IMR-90 (cell line): ENCODE data around the gene POLR2E. TPM values are rescaled to one million over a fixed set of nuclear protein-coding genes. Genes with fewer than 3 reads are reported as not detected.

ENCODE experiments used
- ATAC-seq: fragments of 200-7000 bp; cut with Tn5 transposase; 2 replicates; pipeline ENCODE4 v1.9.1; 2020; ENCODE audit warnings: low read depth, mild to moderate bottlenecking, moderate library complexity
- BruUV-seq: library from RNA; stranded (reverse); fragments of 400-500 nt; replicated peaks from 2 replicates; lab custom pipeline; 2021; lab: Mats Ljungman, UMichigan
- CTCF ChIA-PET: fragments of 300-600 bp; formaldehyde crosslinking; extraction: SDS; loops from one replicate; lab custom pipeline; 2021; ENCODE audit warnings: antibody characterized with exemption; lab: Yijun Ruan, JAX
- POLR2A ChIA-PET: fragments of 300-600 bp; sonication (Branson Sonifier 250); formaldehyde crosslinking; loops from one replicate; lab custom pipeline; 2022; ENCODE audit warnings: antibody characterized with exemption; ENCODE audit not compliant: unreplicated experiment; lab: Charles Lee
- DNase-seq: peaks from one replicate; pipeline ENCODE4 v3.0.0; 2013
- H2AFZ ChIP-seq: replicated peaks from 2 replicates; pipeline ENCODE3; 2013; ENCODE audit warnings: low read length, mild to moderate bottlenecking; ENCODE audit not compliant: poor library complexity
- H2AK5ac ChIP-seq: 2 replicates; pipeline ENCODE4 v1.6.1; 2013; ENCODE audit warnings: low read depth, low read length, inconsistent platforms
- H2AK9ac ChIP-seq: replicated peaks from 2 replicates; pipeline ENCODE3; 2013; ENCODE audit warnings: mild to moderate bottlenecking, low read depth, low read length, moderate library complexity; ENCODE audit not compliant: poor library complexity
- H2BK120ac ChIP-seq: 2 replicates; pipeline ENCODE4 v1.6.1; 2013; ENCODE audit warnings: low read depth, low read length, inconsistent platforms
- H2BK15ac ChIP-seq: 3 replicates; pipeline ENCODE4 v1.6.1; 2013; ENCODE audit warnings: low read depth, low read length, inconsistent platforms
- H2BK20ac ChIP-seq: 2 replicates; pipeline ENCODE4 v1.6.1; 2013; ENCODE audit warnings: low read depth, mild to moderate bottlenecking, inconsistent platforms, low read length, moderate library complexity
- H2BK5ac ChIP-seq: 2 replicates; pipeline ENCODE4 v1.6.1; 2013; ENCODE audit warnings: mild to moderate bottlenecking, low read depth, low read length, inconsistent platforms; ENCODE audit not compliant: poor library complexity, severe bottlenecking
- H3K14ac ChIP-seq: replicated peaks from 2 replicates; pipeline ENCODE4 v1.6.1; 2013; ENCODE audit warnings: low read depth, low read length, inconsistent platforms
- H3K18ac ChIP-seq: 2 replicates; pipeline ENCODE4 v1.6.1; 2013; ENCODE audit warnings: low read depth, low read length, control low read depth
- H3K23ac ChIP-seq: 2 replicates; pipeline ENCODE4 v1.6.1; 2013; ENCODE audit warnings: low read depth, low read length, inconsistent platforms
- H3K27ac ChIP-seq: 2 replicates; pipeline ENCODE4 v1.5.1; 2013; ENCODE audit warnings: mild to moderate bottlenecking, control low read depth, low read length; ENCODE audit not compliant: insufficient read depth
- H3K27me3 ChIP-seq: 2 replicates; pipeline ENCODE4 v1.6.1; 2013; ENCODE audit warnings: low read length; ENCODE audit not compliant: control insufficient read depth, insufficient read depth
- H3K36me3 ChIP-seq: 2 replicates; pipeline ENCODE4 v1.6.1; 2013; ENCODE audit warnings: low read length, mixed read lengths; ENCODE audit not compliant: control insufficient read depth, insufficient read depth
- H3K4ac ChIP-seq: 2 replicates; pipeline ENCODE4 v1.6.1; 2013; ENCODE audit warnings: low read depth, low read length, inconsistent platforms
- H3K4me1 ChIP-seq: 2 replicates; pipeline ENCODE4 v1.6.1; 2013; ENCODE audit warnings: low read length, mixed read lengths; ENCODE audit not compliant: control insufficient read depth, insufficient read depth
- H3K4me2 ChIP-seq: 2 replicates; pipeline ENCODE4 v1.6.1; 2013; ENCODE audit warnings: low read depth, mild to moderate bottlenecking, control low read depth, low read length, moderate library complexity
- H3K4me3 ChIP-seq: 2 replicates; pipeline ENCODE4 v1.5.1; 2013; ENCODE audit warnings: low read depth, mild to moderate bottlenecking, control low read depth, low read length, moderate library complexity; ENCODE audit not compliant: insufficient read depth
- H3K56ac ChIP-seq: 2 replicates; pipeline ENCODE4 v1.6.1; 2013; ENCODE audit warnings: low read length, inconsistent platforms; ENCODE audit not compliant: insufficient read depth; ENCODE audit errors: extremely low read depth
- H3K79me1 ChIP-seq, 2 experiments: 2 replicates each; pipeline ENCODE4 v1.6.1; 2013; ENCODE audit warnings: low read length in 2 of 2, inconsistent platforms in 1 of 2, low read depth in 1 of 2
- H3K9ac ChIP-seq: 2 replicates; pipeline ENCODE4 v1.6.1; 2013; ENCODE audit warnings: low read depth, low read length, control low read depth
- H3K9me1 ChIP-seq: 2 replicates; pipeline ENCODE4 v1.6.1; 2013; ENCODE audit warnings: low read length, inconsistent platforms; ENCODE audit not compliant: insufficient read depth
- H3K9me3 ChIP-seq: 2 replicates; pipeline ENCODE4 v1.6.1; 2013; ENCODE audit warnings: low read length; ENCODE audit not compliant: control insufficient read depth, insufficient read depth
- H4K20me1 ChIP-seq: 2 replicates; pipeline ENCODE4 v1.6.1; 2013; ENCODE audit warnings: low read length, inconsistent platforms; ENCODE audit not compliant: insufficient read depth
- H4K5ac ChIP-seq: 2 replicates; pipeline ENCODE4 v1.6.1; 2013; ENCODE audit warnings: mild to moderate bottlenecking, low read depth, low read length, control low read depth
- H4K8ac ChIP-seq, 2 experiments: 2 replicates each; pipeline ENCODE4 v1.6.1; 2013; ENCODE audit warnings: low read depth in 2 of 2, low read length in 2 of 2, control low read depth in 1 of 2, inconsistent platforms in 1 of 2
- H4K91ac ChIP-seq: 2 replicates; pipeline ENCODE4 v1.6.1; 2013; ENCODE audit warnings: low read depth, low read length, inconsistent platforms; ENCODE audit not compliant: insufficient read depth
- CHD1 ChIP-seq: IDR thresholded peaks from 2 replicates; pipeline ENCODE4 v1.6.1; 2012; ENCODE audit warnings: low read depth, low read length, improper control_type of control experiment
- MAFK ChIP-seq: IDR thresholded peaks from 2 replicates; pipeline ENCODE4 v1.6.1; 2012; ENCODE audit warnings: low read depth, low read length, improper control_type of control experiment
- POLR2A ChIP-seq: IDR thresholded peaks from 2 replicates; pipeline ENCODE4 v1.6.1; 2012; ENCODE audit warnings: mild to moderate bottlenecking, low read depth, low read length
- WGBS, 2 experiments: methylation state at CpG; one replicate each; pipeline versions ENCODE4 v1.1.5 to v1.1.7; 2013; ENCODE audit warnings: missing lambda C conversion rate in 2 of 2; ENCODE audit not compliant: insufficient read length in 1 of 2; ENCODE audit errors: extremely low coverage in 2 of 2; 5-methylcytosine and 5-hydroxymethylcytosine counted together
- dilution Hi-C: fragments of 300-500 bp; cut with HindIII; formaldehyde crosslinking; loops from one replicate; pipeline ENCODE4 v1.14.3; 2018; ENCODE audit warnings: low sequenced_read_pairs; ENCODE audit not compliant: unreplicated experiment
- in situ Hi-C: fragments of 300-500 bp; cut with MboI; formaldehyde crosslinking; loops from 3 replicates; pipeline ENCODE4 v1.14.3; 2019; ENCODE audit warnings: low sequenced_read_pairs, inconsistent platforms, mixed read lengths
- intact Hi-C: fragments of 100-400 bp; cut with micrococcal nuclease; formaldehyde crosslinking; loops from 2 replicates; pipeline ENCODE4 v1.10.0; 2022
- polyA plus RNA-seq, 3 experiments: library from polyadenylated mRNA; depleted of rRNA; stranded (reverse); fragments of >200 nt; gene quantifications; 2 replicates each; pipeline ENCODE4 v1.2.3, GENCODE V29; 2012; ENCODE audit warnings: low replicate concordance in 1 of 3
- total RNA-seq: library from RNA; depleted of rRNA; stranded (reverse); fragments of >200 nt; gene quantifications from 2 replicates; pipeline ENCODE4 v1.2.3, GENCODE V29; 2012

Gene POLR2E
- total and polyA plus RNA-seq, 2 of the 4 experiments (the other 2 are of a cell fraction): 294 to 391 TPM

DNA sequence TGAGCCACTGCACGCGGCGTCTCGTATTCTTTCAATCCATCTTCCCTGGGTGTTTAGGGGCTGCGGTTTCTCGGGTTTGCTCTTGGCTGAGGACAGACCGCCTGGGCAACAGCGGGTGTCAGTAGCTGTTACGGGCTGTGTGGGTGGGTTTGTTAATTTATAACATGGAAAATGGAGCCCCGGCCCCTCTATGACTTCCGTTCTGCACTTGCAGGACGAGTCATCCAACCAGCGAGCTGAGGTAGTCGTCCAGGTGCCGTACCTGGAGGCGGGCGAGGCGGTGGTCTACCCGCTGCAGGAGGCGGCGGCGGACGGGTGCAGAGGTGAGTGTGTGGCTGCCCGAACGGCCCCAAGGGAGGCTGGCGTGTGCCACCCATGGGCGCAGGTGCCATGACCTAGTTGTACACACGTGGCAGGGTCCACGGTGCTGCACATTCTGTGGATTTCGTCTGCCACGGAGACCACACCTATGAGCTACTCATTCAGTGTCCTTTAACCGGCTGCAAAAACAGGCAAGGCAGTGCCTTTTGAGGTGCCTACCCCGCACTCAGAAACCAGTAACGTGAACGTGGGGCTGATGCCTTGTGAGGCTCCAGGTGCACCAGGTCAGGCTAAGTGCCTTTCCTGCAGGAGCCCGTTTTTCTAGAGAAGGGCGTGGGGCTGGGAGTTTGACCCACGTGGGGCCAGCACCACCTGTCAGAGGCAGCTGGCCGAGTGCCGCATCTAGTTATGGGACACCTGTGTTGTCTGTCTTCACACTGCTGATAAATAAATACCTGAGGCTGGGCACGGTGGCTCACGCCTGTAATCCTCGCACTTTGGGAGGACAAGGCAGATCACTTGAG is 10.9 kb downstream of the POLR2E start (continued):
- TF ChIP-seq POLR2A: no peak

DNA sequence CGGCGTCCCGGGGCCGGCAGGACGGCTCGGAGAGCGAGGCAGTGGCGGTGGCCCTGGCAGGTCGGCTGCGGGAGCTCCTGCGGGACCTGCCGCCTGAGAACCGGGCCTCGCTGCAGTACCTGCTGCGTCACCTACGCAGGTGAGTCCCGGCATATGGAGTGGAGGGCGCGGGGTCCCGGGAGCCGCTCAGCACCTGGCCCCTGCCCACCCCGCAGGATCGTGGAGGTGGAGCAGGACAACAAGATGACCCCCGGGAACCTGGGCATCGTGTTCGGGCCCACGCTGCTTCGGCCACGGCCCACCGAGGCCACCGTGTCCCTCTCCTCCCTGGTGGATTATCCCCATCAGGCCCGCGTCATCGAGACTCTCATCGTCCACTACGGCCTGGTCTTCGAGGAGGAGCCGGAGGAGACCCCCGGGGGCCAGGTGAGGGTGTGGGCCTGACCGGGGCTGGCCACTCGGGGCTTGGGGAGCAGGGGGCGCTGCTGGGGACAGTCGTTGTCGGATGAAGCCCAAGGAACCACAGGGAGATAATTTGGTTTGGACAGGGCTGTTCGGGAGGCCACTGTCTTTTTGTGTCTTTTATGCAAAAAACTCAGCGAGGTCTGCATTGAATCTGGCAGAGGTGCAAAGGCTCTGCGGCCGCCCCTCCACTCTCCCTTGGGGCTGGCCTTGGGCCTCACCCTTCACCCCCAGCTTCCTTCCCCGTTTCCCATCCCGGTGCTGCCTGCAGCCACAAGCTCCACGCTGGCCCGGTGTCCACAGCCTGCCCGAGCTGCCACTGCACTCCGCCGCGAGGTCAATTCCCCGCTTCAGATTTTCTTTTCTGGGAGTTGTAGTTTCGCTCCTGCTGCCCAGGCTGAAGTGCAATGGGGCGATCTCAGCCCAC is 12.0 kb downstream of the POLR2E start:
- no TSS peak for BruUV-seq
- Histone ChIP-seq H2BK120ac (no peak overlapping the region), H2AK5ac (no peak overlapping the region), H3K4me2 (no peak overlapping the region), H3K36me3 (peaks cover 12% of the 10 kb centered on the region), H3K4me3 (no peak overlapping the region), H3K9me1 (no peaks in the 10 kb centered on the region), H2BK5ac (no peak overlapping the region), H4K8ac (no peak overlapping the region), H2BK15ac (no peak overlapping the region), H3K4me1 (no peaks in the 10 kb centered on the region), H4K5ac (no peak overlapping the region), H3K9me3 (no peaks in the 10 kb centered on the region), H3K9ac (no peak overlapping the region), H3K79me1 (no peaks in the 10 kb centered on the region; a peak in 1 of 4 replicates), H2BK20ac (no peak overlapping the region), H3K4ac (no peak overlapping the region), H3K56ac (no peak overlapping the region), H3K27me3 (no peaks in the 10 kb centered on the region), H2AFZ (peak overlapping the region; percentile 21), H4K91ac (no peak overlapping the region), H3K27ac (no peak overlapping the region), H4K20me1 (peaks cover 10% of the 10 kb centered on the region; the same call in 1 of the 2 replicates), H3K23ac (no peak overlapping the region), H3K18ac (no peak overlapping the region), H2AK9ac (peak overlapping the region; percentile 72), H3K14ac (no peak overlapping the region)
- in situ Hi-C loops: no loop called here
- ChIA-PET CTCF (no interaction called here), POLR2A (no interaction called here)
- intact Hi-C loops: no loop called here
- no peak for DNase-seq
- WGBS, 2 experiments: 89% methylated on average over 32 of the region's 59 CpGs; no CpG with 5 or more reads in 1 of the 2 experiments
- ATAC-seq: no peak
- dilution Hi-C loops: no loop called here
- TF ChIP-seq POLR2A (0 out of 2 replicates have a peak, but pooled peaks have one; percentile 16), CHD1 (no peak), MAFK (no peak)
